HG03103 (cell line): ENCODE data around the gene CDC42EP5.

Experiments used
- ATAC-seq: cut with Tn5 transposase; IDR thresholded peaks from one replicate; pipeline ENCODE4 v1.9.1; 2021; ENCODE audit warnings: low read depth; ENCODE audit not compliant: unreplicated experiment

CDC42EP5 gene

DNA sequence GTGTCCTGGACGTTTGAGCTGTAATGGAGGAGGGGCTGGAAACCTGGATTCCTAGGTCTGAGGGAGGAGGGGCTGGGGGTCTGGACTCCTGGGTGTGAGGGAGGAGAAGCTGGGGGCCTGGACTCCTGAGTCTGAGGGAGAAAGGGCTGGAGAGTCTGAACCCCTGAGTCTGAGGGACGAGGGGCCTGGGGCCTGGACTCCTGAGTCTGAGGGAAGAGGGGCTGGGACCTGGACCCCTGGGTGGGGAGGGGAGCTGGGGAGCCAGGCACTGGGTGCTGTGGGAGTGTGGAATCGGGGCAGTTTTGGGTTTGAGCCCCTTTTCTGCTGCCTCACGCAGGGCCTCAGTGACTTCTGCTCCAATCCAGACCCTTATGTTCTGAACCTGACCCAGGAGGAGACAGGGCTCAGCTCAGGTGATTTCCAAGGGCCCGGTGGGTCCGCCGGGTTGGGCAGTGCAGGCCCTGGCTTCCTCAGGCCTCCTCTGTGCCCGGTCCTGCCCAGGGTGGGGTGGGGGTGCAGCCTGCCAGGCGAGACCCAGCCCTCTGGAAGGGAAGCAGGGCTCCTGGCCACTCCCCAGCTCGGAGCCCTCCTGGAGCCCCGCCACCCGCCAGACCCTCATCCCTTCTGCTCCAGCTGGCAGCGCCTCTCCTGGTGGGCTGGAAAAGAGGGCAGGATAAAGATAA, 43.4 kb downstream of the CDC42EP5 start:
- ATAC-seq: no peak

DNA sequence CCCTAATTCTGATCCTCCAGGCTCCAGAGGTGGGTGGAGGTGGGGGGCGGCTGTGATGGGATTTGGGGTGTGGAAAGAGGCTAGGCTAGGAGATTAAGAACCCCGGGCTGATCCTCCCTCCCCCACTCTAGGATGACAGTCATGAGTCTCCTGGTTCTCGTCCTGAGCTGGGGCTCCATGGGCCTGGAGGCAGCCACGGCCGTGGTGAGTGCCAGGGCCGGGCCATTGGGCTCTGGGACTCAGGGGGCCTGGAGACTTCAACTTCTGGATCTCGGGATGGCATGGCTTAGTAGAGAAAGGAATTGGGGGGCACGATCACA, 44.0 kb downstream of the CDC42EP5 start:
- ATAC-seq: no peak

DNA sequence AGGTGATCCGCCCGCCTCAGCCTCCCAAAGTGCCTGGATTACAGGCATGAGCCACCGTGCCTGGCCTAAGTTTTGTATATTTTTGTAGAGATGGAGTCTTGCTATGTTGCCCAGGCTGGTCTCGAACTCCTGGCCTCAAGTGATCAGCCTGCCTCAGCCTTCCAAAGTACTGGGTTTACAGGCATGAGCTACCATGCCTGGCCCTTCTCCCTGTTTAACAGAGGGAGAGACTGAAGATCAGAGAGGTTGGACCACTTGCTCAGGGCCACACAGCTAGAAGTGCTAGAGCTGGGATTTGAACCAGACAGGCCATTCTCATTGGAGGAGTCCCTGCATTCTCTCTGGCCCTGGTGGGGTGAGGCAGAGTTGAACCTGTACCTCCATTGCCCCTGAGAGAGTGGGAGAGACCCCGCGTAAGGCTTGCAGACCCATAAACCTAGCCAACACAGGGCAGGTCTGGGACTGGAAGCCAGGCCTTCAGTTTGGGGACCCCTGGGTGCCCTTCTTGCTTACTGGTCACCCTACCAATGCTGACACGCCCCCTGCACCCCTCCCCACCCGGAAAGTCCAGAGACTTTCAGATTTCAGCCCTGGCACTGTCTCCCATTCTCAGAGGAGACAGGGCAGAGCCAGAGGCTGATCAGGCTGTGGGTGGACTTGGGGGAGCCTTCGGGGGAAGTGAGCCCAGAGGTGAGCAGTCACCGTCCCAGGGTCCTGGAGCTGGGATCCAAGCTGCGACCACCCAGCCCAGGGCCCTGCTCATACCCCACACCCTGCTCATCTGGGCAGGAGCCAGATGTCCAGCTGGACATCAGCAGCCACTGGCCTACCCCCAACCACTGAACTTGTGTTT, 44.5 kb downstream of the CDC42EP5 start:
- ATAC-seq: no peak

DNA sequence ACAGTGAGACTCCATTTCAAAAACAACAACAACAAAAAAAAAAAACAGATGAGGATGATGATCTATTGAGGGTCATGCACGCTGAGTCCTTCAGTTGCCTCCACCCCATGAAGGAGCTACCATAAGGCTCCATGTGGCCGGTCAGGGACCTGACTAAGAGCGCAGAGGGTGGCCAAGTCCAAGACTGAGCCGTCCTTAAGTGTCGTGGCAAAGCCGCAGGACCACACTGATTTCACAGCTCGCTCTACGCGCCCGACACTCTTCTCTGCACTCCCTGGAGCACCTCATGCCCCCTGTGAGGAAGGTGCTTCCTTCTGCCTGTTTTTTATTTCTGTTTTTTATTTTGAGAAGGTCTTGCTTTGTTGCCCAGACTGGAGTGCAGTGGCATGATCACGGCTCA, 45.5 kb downstream of the CDC42EP5 start:
- ATAC-seq: no peak

DNA sequence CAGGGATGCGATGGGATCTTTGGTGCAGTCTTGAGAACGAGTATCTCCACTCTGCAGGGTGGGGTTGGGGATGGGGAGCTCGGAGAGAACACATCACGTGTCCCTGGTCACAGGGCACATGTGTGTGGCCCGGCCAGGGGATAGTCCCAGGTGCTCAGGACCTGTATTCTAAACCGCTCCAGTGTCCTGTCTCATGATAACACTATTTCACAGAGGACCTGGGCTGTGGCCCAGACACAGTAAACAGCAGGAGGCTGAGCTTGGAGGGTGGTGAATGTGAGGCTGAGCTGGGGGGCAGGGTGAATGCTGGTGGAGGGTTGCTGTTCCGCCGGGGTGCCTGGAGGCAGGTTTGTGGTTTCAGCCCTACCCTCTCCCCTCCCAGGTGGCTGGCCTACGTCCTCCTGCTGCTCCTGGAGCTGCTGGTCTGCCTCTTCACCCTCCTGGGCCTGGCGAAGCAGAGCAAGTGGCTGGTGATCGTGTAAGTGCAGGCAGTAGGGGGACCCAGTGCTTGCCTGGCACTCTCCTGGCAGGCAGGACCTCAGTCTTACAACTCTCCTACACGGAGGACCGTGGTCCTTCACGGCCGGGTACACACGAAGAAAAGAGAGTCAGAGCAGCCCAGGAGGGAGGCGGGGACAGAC, 46.7 kb downstream of the CDC42EP5 start:
- no peak for ATAC-seq

DNA sequence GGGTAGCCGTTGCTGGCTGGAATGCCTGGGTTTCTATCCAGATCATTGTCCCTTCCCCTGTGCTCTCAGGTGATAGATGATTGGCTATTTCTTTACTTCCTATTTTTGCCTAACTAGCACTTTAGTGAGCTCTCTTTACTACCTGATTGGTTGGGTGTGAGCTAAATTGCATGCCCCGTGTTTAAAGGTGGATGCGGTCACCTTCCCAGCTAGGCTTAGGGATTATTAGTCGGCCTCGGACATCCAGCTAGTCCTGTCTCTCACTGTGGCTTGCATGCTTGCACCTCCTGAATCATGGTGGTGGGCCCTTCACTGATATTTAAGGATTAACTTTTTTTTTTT, 47.7 kb downstream of the CDC42EP5 start:
- ATAC-seq: no peak

DNA sequence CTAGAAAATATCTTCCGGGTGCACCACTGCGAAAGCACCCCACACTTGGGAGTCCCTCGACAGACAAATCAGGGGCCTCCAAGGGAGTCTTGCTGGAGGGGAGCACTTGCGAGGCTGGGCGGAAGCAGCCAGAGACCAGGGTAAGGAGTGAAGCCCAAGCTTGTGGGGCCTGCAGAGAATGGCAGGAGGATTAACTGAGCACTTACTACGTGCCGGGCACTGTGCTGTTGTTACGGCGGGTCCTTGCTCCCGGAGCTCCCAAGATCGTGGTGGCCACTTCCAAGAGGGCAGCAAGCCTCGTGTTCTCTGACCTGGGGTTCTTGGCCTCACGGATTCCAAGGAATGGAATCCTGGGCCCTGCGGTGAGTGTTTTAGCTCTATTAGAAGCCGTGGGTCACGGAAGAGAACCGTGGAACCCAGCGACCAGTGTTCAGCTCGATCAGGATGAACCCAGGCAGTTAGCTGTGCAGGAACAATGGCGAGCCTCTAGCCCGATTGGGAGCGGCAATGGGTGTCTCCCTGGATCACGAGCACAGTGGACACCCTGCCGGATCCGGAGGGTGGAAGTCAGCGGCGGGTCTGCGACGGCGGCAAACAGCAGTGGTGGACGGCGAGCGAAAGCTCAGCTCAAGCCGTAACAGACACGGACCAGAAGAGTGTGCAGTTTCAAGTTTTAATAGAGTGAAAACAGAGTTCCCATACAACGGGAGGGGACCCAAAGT, 48.3 kb downstream of the CDC42EP5 start:
- no peak for ATAC-seq

DNA sequence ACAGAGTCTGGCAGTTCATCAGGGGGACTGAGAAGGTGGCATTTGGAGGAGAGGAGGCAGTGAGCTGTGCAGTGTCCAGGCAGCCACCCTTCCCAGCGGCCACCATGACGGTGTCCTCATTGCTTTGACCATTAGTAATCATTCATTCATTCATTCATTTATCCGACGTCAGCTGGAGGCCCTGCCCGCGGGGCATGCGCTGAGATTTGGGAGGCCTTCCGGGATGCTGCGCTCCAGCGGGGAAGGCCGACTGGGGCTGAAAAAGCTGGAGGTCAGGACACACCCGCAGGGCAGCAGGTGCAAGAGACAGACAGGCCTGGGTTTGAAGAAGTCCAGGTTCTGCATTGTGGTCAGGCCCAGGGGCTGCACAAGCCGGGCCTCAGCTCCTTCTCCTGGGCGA, 48.9 kb downstream of the CDC42EP5 start:
- no peak for ATAC-seq

DNA sequence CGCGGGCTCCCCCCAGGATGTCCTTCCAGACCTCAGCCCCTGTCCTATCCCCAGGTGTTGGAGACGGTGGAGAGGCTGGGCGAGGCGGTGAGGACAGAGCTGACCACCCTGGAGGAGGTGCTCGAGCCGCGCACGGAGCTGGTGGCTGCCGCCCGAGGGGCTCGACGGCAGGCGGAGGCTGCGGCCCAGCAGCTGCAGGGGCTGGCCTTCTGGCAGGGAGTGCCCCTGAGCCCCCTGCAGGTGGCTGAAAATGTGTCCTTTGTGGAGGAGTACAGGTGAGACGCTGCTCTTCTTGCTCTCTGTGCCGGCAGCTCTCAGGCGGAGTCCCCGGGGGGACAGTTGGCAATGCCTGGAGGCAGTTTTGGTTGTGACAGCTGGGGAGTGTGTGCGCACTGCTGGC, 51.0 kb downstream of the CDC42EP5 start:
- ATAC-seq: no peak

DNA sequence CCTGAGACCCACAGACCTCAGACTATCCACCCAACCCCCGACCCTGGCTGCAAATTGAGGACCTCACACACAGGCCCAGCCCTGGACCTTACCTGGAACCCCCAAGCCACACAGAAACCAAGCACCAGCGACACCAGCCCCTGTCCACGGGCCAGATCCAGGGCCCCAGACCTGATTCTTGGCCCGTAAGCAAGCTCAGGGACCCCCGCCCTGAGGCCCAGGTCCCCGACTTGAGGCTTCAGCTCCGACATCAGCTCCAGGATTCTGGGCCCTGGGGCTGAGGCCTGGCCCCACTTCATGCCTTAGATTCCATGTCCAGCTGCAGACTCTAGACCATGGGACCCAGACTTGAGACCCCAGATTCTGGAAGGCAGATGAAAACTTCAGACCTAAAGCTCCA, 51.6 kb downstream of the CDC42EP5 start:
- ATAC-seq: no peak

DNA sequence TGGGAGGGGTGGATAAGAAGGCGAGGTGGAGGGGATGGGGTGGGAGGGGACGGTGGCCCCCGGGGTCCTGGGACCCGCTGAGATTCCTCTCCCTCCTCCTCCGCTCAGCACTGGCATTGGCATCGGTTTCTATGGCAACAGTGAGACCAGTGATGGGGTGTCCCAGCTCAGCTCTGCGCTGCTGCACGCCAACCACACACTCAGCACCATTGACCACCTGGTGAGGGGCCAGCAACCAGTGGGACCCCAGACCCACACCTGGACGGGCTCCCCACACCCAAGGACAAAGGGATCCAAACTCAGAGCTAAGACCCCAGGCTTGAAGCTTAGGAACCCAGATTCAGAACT, 52.0 kb downstream of the CDC42EP5 start:
- ATAC-seq: no peak

DNA sequence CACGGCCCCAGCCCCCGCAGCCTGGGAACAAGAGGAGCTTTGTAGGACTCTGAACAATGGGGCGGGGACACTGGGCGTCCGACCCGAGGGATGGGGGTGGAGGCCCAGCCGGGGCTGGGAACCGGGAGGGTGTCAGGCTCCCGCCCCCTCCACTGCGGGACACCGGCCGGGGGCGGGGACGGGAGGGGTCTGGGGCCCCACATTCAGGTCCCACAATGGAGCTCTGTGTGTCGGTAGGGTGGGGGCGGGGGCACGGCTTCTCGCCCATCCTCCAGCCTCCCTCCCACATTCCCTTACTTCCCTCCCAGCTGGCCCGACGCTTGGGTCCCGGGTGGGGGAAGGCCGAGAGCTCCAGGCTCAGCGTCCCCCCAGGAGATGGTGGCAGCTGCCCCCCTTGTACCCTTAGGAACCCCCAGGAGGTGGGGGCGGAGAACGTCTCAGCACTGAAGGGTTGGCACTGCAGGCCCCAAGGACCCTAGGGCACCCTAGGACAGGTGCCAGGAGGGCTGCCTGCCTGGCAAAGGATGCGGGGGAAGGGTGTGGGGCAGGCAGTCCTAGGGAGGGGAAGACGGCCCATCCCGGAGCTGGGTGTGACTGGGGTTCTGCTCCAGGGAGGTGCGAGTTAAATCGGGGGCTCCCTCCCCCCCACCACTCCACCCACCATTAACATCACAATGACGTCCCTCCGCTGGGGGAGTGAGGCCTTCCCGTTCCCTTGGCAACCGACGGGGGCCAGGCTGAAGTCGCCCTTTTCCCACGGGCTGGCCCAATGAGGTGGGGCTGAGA, 52.5 kb downstream of the CDC42EP5 start:
- ATAC-seq: no peak

DNA sequence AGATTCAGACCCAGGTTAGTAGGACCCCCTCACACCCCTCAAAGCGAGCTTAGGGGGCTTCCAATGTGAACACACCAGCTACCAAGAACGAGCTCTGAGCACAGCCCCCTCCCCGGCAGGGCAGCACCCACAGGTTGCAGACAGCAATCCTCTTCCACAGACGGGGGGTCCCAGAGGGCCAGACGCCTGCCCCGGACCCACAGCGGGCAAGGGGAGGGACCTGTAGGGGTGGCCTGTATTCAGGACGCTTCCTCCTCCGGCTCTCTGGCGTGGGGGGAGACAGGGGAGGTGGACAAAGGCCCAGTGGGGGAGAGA, 53.1 kb downstream of the CDC42EP5 start:
- no peak for ATAC-seq

DNA sequence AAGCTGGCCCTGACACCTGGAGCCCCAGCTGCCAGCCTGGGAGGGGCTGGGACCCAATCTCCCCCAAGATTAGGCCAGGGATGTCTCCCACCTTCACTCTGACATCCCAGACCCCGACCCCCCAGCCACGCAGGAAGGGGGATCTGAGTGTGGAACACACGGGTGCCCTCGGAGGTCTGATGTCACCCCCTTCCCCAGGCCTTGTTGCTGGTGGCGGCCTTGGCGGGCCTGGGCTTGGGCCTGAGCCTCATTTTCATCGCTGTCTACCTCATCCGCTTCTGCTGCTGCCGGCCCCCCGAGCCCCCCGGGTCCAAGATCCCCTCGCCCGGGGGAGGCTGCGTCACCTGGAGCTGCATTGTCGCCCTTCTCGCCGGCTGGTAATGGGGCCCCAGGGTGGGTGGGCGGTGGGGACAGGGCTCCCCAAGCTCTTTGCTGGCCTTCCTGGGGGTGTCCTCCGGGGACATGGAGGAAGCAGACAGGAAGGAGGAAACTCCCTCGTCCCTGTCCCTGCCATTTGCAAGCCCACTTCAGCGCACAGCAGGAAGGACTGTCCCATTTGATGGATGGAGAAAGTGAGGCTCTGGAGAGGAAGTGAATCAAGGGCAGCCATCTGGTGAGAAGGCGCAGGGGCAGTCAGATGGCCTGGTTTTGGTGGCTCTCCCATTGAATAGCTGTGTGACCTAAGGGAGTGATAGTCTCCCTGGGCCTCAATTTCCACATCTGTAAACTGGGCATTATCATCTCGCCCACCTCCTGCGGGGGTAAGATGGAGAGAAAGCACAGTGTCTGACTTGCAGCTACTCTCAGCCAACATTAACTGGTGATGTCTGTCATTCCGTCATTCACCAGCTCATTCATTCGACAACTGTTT, 53.9 kb downstream of the CDC42EP5 start:
- ATAC-seq: no peak

DNA sequence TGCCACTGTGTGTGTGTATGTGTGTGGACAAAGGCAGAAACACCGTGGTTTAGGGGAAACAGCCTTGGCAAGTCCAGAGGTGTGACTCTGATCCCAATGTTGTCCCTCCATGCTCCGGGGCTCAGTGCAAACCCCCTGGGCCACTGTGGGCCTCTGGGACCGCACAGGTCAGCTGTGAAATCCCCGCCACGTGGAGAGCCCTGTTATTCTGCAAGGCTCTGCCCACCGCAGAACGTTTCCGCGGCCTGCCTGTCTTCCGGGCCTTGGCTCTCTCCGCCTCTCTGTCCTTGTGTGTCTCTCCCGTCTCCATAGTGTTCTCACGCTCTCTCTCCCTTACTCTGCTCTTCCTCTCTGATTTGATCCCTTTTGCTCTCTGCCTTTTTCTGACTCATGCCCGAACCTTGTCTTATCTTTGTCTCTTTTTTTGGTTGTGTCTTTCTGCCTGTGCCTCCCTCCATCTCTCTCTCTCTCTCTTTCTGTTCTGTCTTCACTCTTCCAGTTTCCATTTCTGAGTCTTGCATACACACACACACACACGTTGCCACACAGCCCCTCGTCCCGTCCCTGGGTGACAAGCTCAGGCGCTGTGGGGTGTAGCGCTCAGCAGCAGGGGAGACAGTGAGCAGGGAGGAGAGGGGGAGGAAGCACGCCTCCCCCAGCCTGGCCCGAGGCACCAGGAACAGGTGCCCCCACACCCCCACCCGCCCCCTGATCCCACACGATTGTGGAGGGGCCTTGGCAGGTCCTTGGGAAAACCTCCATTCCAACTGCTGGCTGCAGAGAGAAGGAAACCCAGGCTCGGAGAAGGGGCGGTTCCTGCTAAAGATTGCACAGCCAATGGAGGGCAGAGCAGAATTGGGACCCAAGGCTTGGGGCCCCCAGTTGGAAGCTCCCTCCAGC, 54.8 kb downstream of the CDC42EP5 start:
- ATAC-seq: no peak

DNA sequence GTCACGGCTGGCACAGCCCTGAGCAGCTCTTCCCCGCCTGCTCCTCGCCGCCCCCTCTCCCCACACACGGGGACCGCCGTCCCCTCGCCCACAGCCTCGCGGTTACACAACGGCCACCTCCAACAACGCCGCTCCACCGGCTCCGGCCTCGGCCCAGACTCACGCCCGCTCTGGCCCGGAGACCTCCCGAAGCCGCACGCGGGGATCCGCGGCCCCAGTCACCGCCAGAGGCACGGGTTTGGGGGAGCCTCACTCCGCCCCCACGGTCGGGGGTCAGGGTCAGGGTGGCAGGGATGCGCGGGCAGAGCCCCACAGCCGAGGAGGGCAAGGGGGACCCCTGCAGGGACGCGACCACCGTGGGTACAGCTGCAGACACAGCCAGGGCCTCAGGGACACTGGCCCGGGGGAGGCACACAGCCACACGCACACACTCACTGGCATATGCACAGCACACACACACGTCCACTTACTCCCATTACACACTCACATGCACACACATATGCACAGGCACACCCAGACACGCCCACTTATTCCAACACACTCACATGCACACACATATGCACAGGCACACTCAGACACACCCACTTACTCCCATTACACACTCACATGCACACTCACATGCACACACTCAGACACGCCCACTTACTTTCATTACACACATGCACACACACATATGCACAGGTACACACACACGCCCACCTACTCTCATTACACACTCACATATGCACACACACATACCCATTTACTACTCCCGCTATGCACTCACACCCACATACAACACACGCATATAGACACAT, 56.2 kb downstream of the CDC42EP5 start:
- ATAC-seq: no peak

DNA sequence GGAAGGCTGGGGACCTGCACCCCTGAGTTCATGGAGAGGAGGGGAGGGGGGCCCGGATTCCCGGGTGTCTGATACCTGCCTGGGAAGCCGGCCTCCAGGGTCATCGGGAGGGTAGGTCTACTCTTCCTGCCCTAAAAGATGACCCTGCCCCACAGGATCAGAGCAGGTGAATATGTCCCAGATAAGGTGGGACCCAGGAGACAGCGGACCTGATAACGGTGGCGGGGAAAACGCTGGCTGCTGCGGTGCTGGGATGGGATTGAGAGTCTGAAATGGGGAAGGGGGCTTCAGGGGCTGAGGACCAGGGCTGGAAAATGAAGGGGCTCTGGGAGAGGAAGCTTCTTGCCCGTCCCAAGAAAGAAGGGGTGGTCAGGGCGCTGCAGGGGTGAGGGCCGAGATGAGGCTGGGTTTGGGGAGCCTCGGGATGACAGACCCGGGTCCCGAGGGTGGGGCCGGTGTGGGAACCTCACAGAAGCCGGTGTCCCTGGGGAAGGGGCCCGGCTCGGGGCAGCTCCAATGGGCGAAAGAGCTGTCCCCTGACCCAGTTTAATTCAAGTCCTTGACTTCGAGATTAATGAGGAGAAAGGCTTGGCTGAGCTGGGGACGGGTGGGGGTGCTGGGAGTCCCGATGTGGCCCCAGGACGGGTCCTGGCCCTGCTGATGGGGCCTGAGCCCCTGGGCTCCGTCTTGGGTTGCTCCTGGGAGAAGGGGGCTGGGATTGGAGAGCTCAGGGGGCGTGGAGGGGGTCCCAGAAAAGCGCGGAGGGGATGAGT, 57.0 kb downstream of the CDC42EP5 start:
- ATAC-seq: no peak
